Placental pericyte (primary cell): Measurements from ENCODE around the gene USP1. TPM values are rescaled to one million over a fixed set of nuclear protein-coding genes. Genes with fewer than 3 reads are reported as not detected.

ENCODE experiments used
- total RNA-seq: library from RNA; depleted of rRNA; stranded (reverse); fragments of >200 nt; gene quantifications from 2 replicates; pipeline ENCODE4 v1.2.3, GENCODE V29; 2012

USP1 gene, protein sequence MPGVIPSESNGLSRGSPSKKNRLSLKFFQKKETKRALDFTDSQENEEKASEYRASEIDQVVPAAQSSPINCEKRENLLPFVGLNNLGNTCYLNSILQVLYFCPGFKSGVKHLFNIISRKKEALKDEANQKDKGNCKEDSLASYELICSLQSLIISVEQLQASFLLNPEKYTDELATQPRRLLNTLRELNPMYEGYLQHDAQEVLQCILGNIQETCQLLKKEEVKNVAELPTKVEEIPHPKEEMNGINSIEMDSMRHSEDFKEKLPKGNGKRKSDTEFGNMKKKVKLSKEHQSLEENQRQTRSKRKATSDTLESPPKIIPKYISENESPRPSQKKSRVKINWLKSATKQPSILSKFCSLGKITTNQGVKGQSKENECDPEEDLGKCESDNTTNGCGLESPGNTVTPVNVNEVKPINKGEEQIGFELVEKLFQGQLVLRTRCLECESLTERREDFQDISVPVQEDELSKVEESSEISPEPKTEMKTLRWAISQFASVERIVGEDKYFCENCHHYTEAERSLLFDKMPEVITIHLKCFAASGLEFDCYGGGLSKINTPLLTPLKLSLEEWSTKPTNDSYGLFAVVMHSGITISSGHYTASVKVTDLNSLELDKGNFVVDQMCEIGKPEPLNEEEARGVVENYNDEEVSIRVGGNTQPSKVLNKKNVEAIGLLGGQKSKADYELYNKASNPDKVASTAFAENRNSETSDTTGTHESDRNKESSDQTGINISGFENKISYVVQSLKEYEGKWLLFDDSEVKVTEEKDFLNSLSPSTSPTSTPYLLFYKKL
- 13.8 and 35.8 TPM in 2 replicates for total RNA-seq

DNA sequence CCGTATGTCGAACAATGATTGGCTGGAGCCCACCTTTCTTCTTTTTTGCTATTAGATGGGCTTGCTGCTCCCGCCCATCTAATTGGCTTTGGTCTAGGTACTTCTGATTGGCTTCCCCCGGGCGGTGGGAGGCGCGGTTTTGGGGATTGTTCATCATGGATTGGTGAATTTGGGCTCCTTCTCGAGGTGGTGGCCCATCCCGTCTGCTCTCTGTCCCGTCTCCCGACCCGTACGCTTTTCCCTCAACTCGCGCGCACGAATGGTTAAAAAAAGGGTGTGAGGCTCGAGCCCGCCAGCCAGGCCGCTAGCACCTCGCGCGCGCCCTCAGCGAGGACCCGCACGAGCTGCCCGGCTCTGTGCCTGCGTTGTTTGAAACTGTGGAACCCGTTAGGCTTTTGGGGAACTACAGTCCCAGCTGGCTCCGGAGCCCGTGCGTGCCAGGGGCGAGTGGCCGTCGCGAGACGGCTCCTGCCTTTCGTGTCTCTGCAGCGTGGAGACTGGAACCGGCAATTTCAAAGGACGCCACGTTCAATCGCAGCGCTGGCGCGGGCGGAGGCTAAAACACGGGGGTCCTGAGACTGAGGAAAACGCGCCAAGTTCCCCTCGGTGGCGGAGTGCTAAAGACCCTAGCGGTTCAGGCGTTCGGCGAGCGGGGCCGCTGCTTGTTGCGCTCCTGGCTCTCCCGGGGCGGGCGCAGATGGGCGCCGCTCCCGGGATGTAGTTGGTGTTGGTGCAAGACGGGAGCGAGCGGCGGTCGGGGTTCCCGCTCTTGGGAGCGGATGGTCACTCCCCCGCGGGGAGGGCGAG, at the start of gene USP1:
USP1 (plus strand) TSS at position 584 of the 807 bp plus-strand sequence. CDS start 2,819 bp downstream, outside the sequence.

Other genes with a start within 250 kb of the USP1 start
- 0.14 TPM in 1 of 2 replicates, not detected in the other for gene L1TD1, start 242.2 kb upstream of the USP1 start, total RNA-seq
- not detected in 2 replicates for gene KANK4, start 117.6 kb upstream of the USP1 start, total RNA-seq
- gene ANGPTL3, start 160.5 kb downstream of the USP1 start, total RNA-seq, result under 0.01 TPM in 1 of 2 replicates, not detected in the other